Vagina (tissue), 2 donors: Measurements from ENCODE around the gene CECR2.

Experiments used
- POLR2A ChIP-seq, 2 donors: fragments of 450-650 bp; IDR thresholded peaks; one replicate each; pipeline ENCODE4 v1.6.1; 2017; ENCODE audit warnings: antibody characterized with exemption in 2 of 2, mild to moderate bottlenecking in 2 of 2, moderate library complexity in 2 of 2
- TF ChIP-seq, protein P1 (sequence below), 3 experiments: fragments of 450-650 bp in 2 of 3; fragments of 200-600 bp in 1 of 3; sonication (generic) in 1 of 3; IDR thresholded peaks; one replicate each; pipeline ENCODE4 v1.5.1; 2017 to 2019; ENCODE audit warnings: antibody characterized with exemption in 3 of 3, mild to moderate bottlenecking in 2 of 3, moderate library complexity in 2 of 3

- TF ChIP-seq, protein P1, sequence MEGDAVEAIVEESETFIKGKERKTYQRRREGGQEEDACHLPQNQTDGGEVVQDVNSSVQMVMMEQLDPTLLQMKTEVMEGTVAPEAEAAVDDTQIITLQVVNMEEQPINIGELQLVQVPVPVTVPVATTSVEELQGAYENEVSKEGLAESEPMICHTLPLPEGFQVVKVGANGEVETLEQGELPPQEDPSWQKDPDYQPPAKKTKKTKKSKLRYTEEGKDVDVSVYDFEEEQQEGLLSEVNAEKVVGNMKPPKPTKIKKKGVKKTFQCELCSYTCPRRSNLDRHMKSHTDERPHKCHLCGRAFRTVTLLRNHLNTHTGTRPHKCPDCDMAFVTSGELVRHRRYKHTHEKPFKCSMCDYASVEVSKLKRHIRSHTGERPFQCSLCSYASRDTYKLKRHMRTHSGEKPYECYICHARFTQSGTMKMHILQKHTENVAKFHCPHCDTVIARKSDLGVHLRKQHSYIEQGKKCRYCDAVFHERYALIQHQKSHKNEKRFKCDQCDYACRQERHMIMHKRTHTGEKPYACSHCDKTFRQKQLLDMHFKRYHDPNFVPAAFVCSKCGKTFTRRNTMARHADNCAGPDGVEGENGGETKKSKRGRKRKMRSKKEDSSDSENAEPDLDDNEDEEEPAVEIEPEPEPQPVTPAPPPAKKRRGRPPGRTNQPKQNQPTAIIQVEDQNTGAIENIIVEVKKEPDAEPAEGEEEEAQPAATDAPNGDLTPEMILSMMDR (IDR thresholded peaks at IDR 0.05), result no peak
- TF ChIP-seq POLR2A (IDR thresholded peaks at IDR 0.05), result no peak
Observed at GRCh38 chr22:17548756-17549035, 179.4 kb downstream of the CECR2 start.
